Omental fat pad (tissue), 4 donors: ENCODE data around the gene LPP. TPM values are rescaled to one million over a fixed set of nuclear protein-coding genes. Genes with fewer than 3 reads are reported as not detected.

Experiments
- ATAC-seq: fragments of 150-250 bp; one replicate; pipeline ENCODE4 v1.9.1; 2016; ENCODE audit warnings: mild to moderate bottlenecking, moderate library complexity; ENCODE audit not compliant: low FRiP score
- DNase-seq: peaks from one replicate; pipeline ENCODE4 v3.0.0-alpha.2; 2019; ENCODE audit warnings: low spot score
- CTCF ChIP-seq, 3 donors: fragments of 450-650 bp; IDR thresholded peaks; one replicate each; pipeline ENCODE4 v1.5.1; 2016 to 2017; ENCODE audit warnings: antibody characterized with exemption in 3 of 3, mild to moderate bottlenecking in 3 of 3, moderate library complexity in 2 of 3
- total RNA-seq, 4 donors: library from RNA; depleted of rRNA; stranded (reverse); fragments of >200 nt; gene quantifications; one replicate each; pipeline ENCODE4 v1.1.0, GENCODE V29; 2016

The LPP gene
- total RNA-seq, 4 donors from 2014 or later: 113 to 302 (median 126) TPM

- ATAC-seq: no peak
- DNase-seq: no peak
- TF ChIP-seq CTCF (IDR thresholded peaks at IDR 0.05): no peak
These were observed 553.7 kb downstream of the LPP start for GRCh38 chr3:188707381-188708288.

- DNase-seq (no peak), ATAC-seq (no peak)
- TF ChIP-seq CTCF (IDR thresholded peaks at IDR 0.05): no peak
These were observed 557.9 kb downstream of the LPP start for GRCh38 chr3:188711881-188712247.

DNA sequence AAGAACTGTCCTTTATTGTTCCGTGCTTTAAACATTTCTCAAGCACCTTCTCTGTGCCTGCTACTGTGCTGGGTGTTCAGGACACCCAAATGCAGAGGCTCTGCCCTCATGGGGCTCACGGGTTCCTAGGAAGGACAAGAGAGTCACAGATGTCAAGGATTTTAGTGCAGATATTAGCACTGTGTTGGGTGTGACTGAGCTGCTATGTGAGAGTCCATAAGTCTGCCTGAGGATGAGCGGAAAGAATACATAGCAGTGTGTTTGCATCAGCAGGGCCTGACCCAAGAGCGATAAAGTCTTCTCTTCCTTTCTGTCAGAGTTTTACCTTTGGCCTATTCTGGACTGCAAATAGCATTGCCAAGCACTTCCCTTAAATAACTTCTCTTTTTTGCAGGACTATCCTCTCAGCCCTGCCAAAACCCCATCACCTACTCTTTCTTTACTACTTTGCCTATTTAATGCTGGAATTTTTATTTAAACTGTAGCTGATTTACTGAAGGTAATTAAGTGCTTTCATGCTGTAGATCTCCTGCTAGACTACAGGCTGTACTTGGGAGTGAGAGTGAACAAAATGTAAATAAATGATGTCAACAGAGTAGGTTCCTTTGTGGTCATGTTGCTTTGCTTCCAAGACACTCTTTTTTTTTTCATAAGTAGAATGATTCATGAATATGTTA is 558.4 kb downstream of the LPP start:
- ATAC-seq (no peak), DNase-seq (no peak)
- TF ChIP-seq CTCF (IDR thresholded peaks at IDR 0.05): no peak

GRCh38 chr3:188712991-188713390 is 559.0 kb downstream of the LPP start:
- ATAC-seq (no peak), DNase-seq (no peak)
- TF ChIP-seq CTCF (IDR thresholded peaks at IDR 0.05): no peak

GRCh38 chr3:188719545-188719944 is 565.6 kb downstream of the LPP start:
- DNase-seq: no peak
- ATAC-seq: no peak
- TF ChIP-seq CTCF (IDR thresholded peaks at IDR 0.05): no peak

DNA sequence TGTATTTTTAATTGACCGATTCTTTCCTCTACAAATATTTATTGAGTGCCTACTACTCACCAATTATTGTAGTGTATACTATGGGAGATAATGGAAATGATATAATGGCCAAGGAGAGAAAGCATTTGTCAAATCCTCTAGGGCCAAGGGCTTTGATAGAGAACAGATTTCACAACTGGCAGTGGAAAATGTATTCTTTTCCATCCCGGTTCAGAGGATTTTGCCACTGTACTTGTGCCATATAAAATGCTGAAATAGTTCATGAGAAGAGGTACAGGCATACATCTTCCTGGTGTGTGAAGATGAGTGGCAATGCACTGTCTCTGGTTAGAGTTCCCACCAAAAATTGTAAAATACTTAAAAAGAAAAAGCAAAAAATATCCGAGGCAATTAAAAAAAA is 566.3 kb downstream of the LPP start:
- TF ChIP-seq CTCF (IDR thresholded peaks at IDR 0.05): no peak
- no peak for DNase-seq
- no peak for ATAC-seq
